Skin epidermis (tissue), 12 donors: ENCODE data around the gene TMPRSS11D.

Experiments
- H3K27ac ChIP-seq, 21 experiments: fragments of 200-600 bp; sonication (generic) in 11 of 21; one replicate each; pipeline ENCODE4 v1.5.0; 2020; ENCODE audit warnings: mild to moderate bottlenecking in 3 of 21, inconsistent platforms in 2 of 21, moderate library complexity in 2 of 21
- H3K4me3 ChIP-seq, 7 experiments: fragments of 200-600 bp; sonication (generic) in 2 of 7; one replicate each; pipeline ENCODE4 v1.5.0; 2020; ENCODE audit warnings: inconsistent platforms in 2 of 7, mild to moderate bottlenecking in 2 of 7, moderate library complexity in 1 of 7

Gene TMPRSS11D

DNA sequence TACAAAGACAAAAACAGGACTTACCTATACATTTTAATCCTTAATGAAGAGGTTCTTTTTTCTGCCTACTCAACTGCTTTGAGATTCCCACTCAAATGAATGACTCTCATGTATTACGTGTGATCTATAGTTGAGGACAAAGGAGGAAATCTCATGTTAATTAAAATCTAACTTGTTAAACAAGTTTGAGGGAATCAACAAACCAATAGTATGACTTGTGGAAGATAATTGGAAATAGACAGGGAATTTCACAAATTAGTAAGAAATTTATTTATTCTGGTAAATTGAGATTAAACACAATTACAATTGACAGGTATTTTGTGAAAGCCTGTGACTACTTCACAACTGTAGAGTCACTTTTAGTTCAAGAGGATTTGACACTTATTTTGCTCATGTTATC, at the start of gene TMPRSS11D:
TMPRSS11D (minus strand) TSS at position 101 of the 400 bp plus-strand sequence; CDS start at position 32, 69 bp downstream.
- Histone ChIP-seq H3K4me3 (no peak within 1 kb of the TSS), H3K27ac (peak within 1 kb of the TSS in 2 of 21 experiments; percentile 9 to 21)

GRCh38 chr4:67933038-67933437, 49.2 kb upstream of the TMPRSS11D start:
- Histone ChIP-seq H3K27ac (no peak overlapping the region), H3K4me3 (no peak overlapping the region)

- Histone ChIP-seq H3K4me3 (no peak overlapping the region), H3K27ac (no peak overlapping the region)
These were observed 47.5 kb upstream of the TMPRSS11D start for GRCh38 chr4:67931256-67931655.

- H3K4me3 ChIP-seq = no peak overlapping the region
- no peak overlapping the region for H3K27ac ChIP-seq
These were observed 45.6 kb upstream of the TMPRSS11D start for GRCh38 chr4:67929426-67929825.

DNA sequence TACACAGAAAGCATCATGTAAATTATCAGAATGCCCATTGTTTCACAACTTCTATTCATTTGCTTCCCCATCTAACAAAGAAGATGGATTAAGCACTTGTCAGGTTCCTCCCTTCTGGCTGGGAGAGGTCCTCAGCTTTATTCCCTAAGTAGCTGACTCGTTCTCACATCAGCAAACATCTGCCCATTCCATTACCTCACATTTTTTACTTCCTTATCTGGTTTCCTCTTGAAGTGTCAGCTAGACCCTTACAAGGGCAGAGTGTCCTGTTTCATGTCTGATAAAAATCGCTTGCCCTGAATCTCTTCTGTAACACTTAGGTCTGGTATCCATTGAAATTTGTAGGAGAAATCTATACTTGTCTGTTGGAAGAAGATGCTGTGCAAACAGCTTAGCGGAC, 44.7 kb upstream of the TMPRSS11D start:
- Histone ChIP-seq H3K27ac (no peak overlapping the region), H3K4me3 (no peak overlapping the region)

- no peak overlapping the region for H3K4me3 ChIP-seq
- no peak overlapping the region for H3K27ac ChIP-seq
These were observed 43.4 kb upstream of the TMPRSS11D start for GRCh38 chr4:67927251-67927650.

- Histone ChIP-seq H3K4me3 (no peak overlapping the region), H3K27ac (no peak overlapping the region)
These were observed 42.7 kb upstream of the TMPRSS11D start for GRCh38 chr4:67926485-67926884.

- no peak overlapping the region for H3K4me3 ChIP-seq
- H3K27ac ChIP-seq = no peak overlapping the region
These were observed 38.9 kb upstream of the TMPRSS11D start for GRCh38 chr4:67922697-67923096.

- no peak overlapping the region for H3K27ac ChIP-seq
- H3K4me3 ChIP-seq = no peak overlapping the region
These were observed 34.6 kb upstream of the TMPRSS11D start for GRCh38 chr4:67918428-67918827.

- H3K4me3 ChIP-seq = no peak overlapping the region
- no peak overlapping the region for H3K27ac ChIP-seq
These were observed 31.7 kb upstream of the TMPRSS11D start for GRCh38 chr4:67915400-67915966.

GRCh38 chr4:67912080-67912479, 28.3 kb upstream of the TMPRSS11D start:
- Histone ChIP-seq H3K4me3 (no peak overlapping the region), H3K27ac (no peak overlapping the region)

DNA sequence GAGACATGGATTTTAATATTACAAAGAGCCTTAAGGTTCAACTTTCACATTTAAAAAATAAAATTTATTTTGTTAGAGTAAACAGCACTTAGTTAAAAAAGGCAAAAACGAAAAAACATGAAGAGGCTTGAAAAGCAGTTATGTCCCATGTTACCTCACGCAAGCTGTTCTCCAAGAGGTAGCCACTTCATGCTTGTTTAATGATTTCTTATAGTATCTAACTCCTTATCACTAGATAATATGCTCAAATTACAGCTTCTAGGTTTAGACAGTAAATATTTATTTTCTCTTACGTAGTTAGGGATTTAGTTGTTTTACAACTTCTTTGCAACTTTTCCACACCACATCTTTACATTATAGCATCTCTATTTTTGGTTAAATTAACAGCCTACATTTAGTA, 27.8 kb upstream of the TMPRSS11D start:
- no peak overlapping the region for H3K27ac ChIP-seq
- no peak overlapping the region for H3K4me3 ChIP-seq

GRCh38 chr4:67911141-67911540, 27.3 kb upstream of the TMPRSS11D start:
- Histone ChIP-seq H3K4me3 (no peak overlapping the region), H3K27ac (no peak overlapping the region)

GRCh38 chr4:67910585-67910905, 26.7 kb upstream of the TMPRSS11D start:
- no peak overlapping the region for H3K4me3 ChIP-seq
- H3K27ac ChIP-seq = no peak overlapping the region

DNA sequence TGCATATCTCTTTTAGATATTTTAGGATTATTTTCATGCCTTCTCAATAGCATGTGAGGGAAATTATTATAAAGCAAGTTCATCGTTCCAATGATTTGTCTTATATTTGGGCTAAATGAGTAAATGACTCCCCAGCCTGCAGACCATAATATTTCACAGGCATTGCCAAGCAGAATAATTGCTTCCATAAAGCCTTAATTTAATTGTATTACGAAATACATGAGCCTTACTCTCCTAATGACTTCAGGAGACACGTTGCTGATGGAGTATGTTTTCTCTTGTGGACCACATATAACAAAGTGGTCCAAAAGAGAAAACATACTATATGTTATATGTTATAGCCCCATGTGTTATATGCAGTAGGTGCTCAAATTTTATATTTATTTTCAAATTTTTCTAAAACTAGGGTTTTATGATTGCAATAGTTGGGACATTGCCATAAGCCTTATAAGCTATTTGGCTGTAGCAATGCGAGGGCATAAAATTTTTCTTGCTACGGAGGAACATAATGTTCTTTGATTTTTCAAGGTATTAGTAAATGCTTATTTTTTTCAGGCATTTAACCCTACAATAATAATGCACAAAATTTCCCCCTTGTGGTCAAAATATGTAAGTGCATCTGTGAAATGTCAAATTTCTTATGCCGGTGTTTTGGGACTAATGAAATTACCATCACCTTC, 26.2 kb upstream of the TMPRSS11D start:
- Histone ChIP-seq H3K27ac (no peak overlapping the region), H3K4me3 (no peak overlapping the region)

GRCh38 chr4:67907650-67908049, 23.8 kb upstream of the TMPRSS11D start:
- Histone ChIP-seq H3K4me3 (no peak overlapping the region), H3K27ac (no peak overlapping the region)

DNA sequence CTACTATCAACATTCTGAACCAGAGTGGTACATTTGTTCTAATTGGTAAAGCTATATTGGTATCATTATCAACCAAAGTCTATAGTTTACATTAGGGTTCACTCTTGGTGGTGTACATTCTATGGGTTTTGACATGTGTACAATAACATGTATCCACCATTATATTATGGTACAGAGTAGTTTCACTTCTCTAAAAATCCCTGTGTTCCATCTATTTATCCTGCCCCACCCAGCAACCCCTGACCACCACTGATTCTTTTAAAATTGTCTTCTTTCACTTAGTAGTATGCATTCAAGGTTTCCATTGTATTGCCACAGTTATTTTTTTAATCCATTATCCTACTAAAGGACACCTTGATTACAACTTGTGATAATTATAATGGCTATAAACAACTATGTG, 15.3 kb upstream of the TMPRSS11D start:
- Histone ChIP-seq H3K4me3 (no peak overlapping the region), H3K27ac (no peak overlapping the region)

GRCh38 chr4:67897686-67898085, 13.9 kb upstream of the TMPRSS11D start:
- Histone ChIP-seq H3K27ac (no peak overlapping the region), H3K4me3 (no peak overlapping the region)

DNA sequence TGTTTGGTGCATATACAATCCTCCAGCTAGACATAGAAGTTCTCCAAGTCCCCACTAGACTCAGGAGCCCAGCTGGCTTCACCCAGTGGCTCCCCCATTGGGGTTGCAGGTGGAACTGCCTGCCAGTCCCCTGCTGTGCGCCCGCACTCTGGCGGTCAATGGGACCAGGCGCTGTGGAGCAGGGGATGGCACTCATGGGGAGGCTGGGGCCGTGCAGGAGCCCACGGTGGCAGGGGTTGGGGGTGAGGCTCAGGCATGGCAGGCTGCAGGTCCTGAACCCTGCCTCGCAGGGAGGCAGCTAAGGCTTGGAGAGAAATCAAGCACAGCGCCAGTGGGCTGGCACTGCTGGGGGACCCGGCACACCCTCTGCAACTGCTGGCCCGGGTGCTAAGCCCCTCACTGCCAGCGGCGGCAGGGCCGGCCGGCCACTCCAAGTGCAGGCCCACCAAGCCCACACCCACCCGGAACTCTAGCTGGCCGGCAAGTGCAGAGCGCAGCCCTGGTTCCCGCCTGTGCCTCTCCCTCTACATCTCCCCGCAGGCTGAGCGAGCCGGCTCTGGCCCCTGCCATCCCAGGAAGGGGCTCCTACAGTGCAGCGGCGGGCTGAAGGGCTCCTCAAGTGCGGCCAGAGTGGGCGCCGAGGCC, 12.7 kb upstream of the TMPRSS11D start:
- no peak overlapping the region for H3K4me3 ChIP-seq
- no peak overlapping the region for H3K27ac ChIP-seq

GRCh38 chr4:67894659-67895058, 10.9 kb upstream of the TMPRSS11D start:
- Histone ChIP-seq H3K4me3 (no peak overlapping the region), H3K27ac (no peak overlapping the region)

DNA sequence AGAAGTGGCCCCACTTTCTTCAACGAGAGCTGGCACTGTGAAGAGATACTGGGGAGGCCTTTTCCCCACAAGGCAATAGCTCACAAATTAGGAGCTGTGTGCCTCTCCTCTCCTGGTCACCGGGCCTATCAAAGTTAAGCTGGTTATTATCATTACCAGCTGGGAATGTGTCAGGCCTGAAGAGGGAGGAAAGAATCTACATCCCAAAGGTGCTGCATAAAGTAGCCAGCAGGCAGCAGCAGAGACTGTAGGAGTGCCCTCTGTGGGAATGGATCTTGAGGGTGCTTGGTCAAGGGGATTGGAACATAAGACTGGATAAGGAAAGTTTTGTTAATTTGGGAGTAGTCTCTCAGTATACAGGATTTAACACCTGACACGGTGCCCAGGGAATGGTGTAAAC, 9.1 kb upstream of the TMPRSS11D start:
- Histone ChIP-seq H3K27ac (no peak overlapping the region), H3K4me3 (no peak overlapping the region)

DNA sequence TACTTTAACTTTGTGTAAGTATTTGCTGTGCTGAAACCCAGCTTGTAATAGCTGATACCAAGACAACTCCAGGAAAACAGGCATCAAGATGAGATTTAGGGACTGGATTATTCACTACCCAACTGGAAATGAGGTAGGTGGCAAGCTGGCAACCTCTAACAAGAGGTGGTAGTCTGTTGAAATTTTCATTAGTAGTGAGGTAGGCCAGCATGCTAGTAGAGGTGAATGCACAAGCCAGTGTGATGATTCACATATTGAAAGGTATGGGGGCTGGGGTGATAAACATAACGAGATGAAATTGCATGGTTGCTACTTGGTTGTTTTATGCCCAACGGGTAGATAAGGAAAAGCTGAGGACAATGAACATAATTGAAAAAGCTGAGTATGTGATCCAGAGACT, 8.5 kb upstream of the TMPRSS11D start:
- Histone ChIP-seq H3K4me3 (no peak overlapping the region), H3K27ac (no peak overlapping the region)
